ENCODE results near the gene METTL22.
A peak's percentile ranks its signal among the peaks of the same experiment; 100 is the strongest.
"Not testable (repeated sequence)": the region's sequence is repeated elsewhere in the genome, so short reads cannot be mapped to it uniquely, and the experiment has no call there.

METTL22 gene

GRCh38 chr16:8646326-8647053 is 25.0 kb downstream of the METTL22 start:
- TF ChIP-seq CTCF (IDR thresholded peaks at IDR 0.05; ENCODE audit: low read depth, low read length, missing control alignments): no peak
- no peak for DNase-seq (ENCODE audit: low read depth)
- no peak overlapping the region for H3K4me3 ChIP-seq (ENCODE audit: low read depth, low read length)
- in situ Hi-C loops (cut with HindIII; ENCODE audit: low sequenced_read_pairs): no loop called here

GRCh38 chr16:8647721-8648318 is 26.3 kb downstream of the METTL22 start:
- TF ChIP-seq CTCF (IDR thresholded peaks at IDR 0.05; ENCODE audit: low read depth, low read length, missing control alignments): no peak
- in situ Hi-C loops (cut with HindIII; ENCODE audit: low sequenced_read_pairs): no loop called here
- H3K4me3 ChIP-seq (ENCODE audit: low read depth, low read length): no peak overlapping the region
- no peak for DNase-seq (ENCODE audit: low read depth)

GRCh38 chr16:8648877-8649276 is 27.4 kb downstream of the METTL22 start:
- DNase-seq (ENCODE audit: low read depth): no peak
- TF ChIP-seq CTCF (IDR thresholded peaks at IDR 0.05; ENCODE audit: low read depth, low read length, missing control alignments): no peak
- no peak overlapping the region for H3K4me3 ChIP-seq (ENCODE audit: low read depth, low read length)
- in situ Hi-C loops (cut with HindIII; ENCODE audit: low sequenced_read_pairs): no loop called here

- H3K4me3 ChIP-seq (ENCODE audit: low read depth, low read length): no peak overlapping the region
- in situ Hi-C loops (cut with HindIII; ENCODE audit: low sequenced_read_pairs): no loop called here
- no peak for DNase-seq (ENCODE audit: low read depth)
- TF ChIP-seq CTCF (IDR thresholded peaks at IDR 0.05; ENCODE audit: low read depth, low read length, missing control alignments): no peak
These were observed 28.5 kb downstream of the METTL22 start for GRCh38 chr16:8649829-8650554.

GRCh38 chr16:8651958-8652357 is 30.5 kb downstream of the METTL22 start:
- TF ChIP-seq CTCF (IDR thresholded peaks at IDR 0.05; ENCODE audit: low read depth, low read length, missing control alignments): peak; percentile 51
- H3K4me3 ChIP-seq (ENCODE audit: low read depth, low read length); in situ Hi-C loops (cut with HindIII; ENCODE audit: low sequenced_read_pairs); DNase-seq (ENCODE audit: low read depth): not testable (repeated sequence)

GRCh38 chr16:8655184-8655717 is 33.8 kb downstream of the METTL22 start:
- no peak for DNase-seq (ENCODE audit: low read depth)
- no peak overlapping the region for H3K4me3 ChIP-seq (ENCODE audit: low read depth, low read length)
- TF ChIP-seq CTCF (IDR thresholded peaks at IDR 0.05; ENCODE audit: low read depth, low read length, missing control alignments): peak; percentile 36
- in situ Hi-C loops (cut with HindIII; ENCODE audit: low sequenced_read_pairs): no loop called here

All from astrocyte of the cerebellum (primary cell).